K562 (cell line): ENCODE measurements around the gene CLASP1. TPM values are rescaled to one million over a fixed set of nuclear protein-coding genes. Genes with fewer than 3 reads are reported as not detected.

Source experiments
- ATAC-seq: fragments of 200-7000 bp; cut with Tn5 transposase; 3 replicates; pipeline ENCODE4 v1.9.1; 2020; ENCODE audit warnings: moderate library complexity
- BruUV-seq: library from RNA; stranded (reverse); fragments of 400-500 nt; replicated peaks from 2 replicates; lab custom pipeline; 2021; lab: Mats Ljungman, UMichigan
- CTCF ChIA-PET: fragments of 300-600 bp; formaldehyde crosslinking; extraction: SDS; loops from one replicate; lab custom pipeline; 2021; ENCODE audit warnings: low intra/inter-chr PET ratio; lab: Yijun Ruan, JAX
- POLR2A ChIA-PET: fragments of 300-600, 350-650 bp; sonication (Branson Sonifier 250); formaldehyde crosslinking; extraction: SDS; loops from one replicate; lab custom pipeline; 2021; ENCODE audit warnings: antibody characterized with exemption, inconsistent platforms; lab: Yijun Ruan, JAX
- DNase-seq, 4 experiments: peaks; one replicate each; pipeline versions ENCODE4 v3.0.0 to v3.0.0-alpha.2; 2011 to 2018; ENCODE audit warnings: low spot score in 3 of 4, mixed read lengths in 3 of 4; ENCODE audit errors: extremely low read depth in 1 of 4
- FAIRE-seq: peaks from 2 replicates; lab custom pipeline; 2011; peaks lifted over from hg19 to GRCh38; lab: Jason Lieb, UNC
- H2AFZ ChIP-seq: 2 replicates; pipeline ENCODE4 v1.6.0; 2011; ENCODE audit warnings: low read depth, low read length, control low read depth, inconsistent platforms
- H3K27ac ChIP-seq: fragments of 200-600 bp; 3 replicates; pipeline ENCODE4 v1.8.0; 2011; ENCODE audit warnings: low read depth, mild to moderate bottlenecking, control low read depth, inconsistent platforms, low read length, moderate library complexity, mixed read lengths; ENCODE audit errors: extremely low read depth
- H3K27me3 ChIP-seq, 2 experiments: fragments of 300-600 bp in 1 of 2; 2 replicates in 1 of 2; 3 replicates in 1 of 2; pipeline versions ENCODE4 v1.6.0 to v1.8.0; 2011; ENCODE audit warnings: inconsistent platforms in 2 of 2, low read length in 2 of 2, mild to moderate bottlenecking in 1 of 2, mixed read lengths in 1 of 2, moderate library complexity in 1 of 2; ENCODE audit not compliant: control insufficient read depth in 2 of 2, insufficient read depth in 2 of 2
- H3K36me3 ChIP-seq: fragments of 300-600 bp; 3 replicates; pipeline ENCODE4 v1.8.0; 2011; ENCODE audit warnings: mild to moderate bottlenecking, low read length, inconsistent platforms; ENCODE audit not compliant: control insufficient read depth, insufficient read depth
- H3K4me1 ChIP-seq, 2 experiments: fragments of 200-600 bp in 1 of 2; replicated peaks in 1 of 2; 2 replicates in 1 of 2; 3 replicates in 1 of 2; pipeline versions ENCODE4 v1.5.1 to v1.8.0; 2011; ENCODE audit warnings: inconsistent platforms in 2 of 2, low read length in 2 of 2, mild to moderate bottlenecking in 1 of 2, mixed read lengths in 1 of 2, moderate library complexity in 1 of 2; ENCODE audit not compliant: control insufficient read depth in 2 of 2, insufficient read depth in 2 of 2
- H3K4me2 ChIP-seq: 2 replicates; pipeline ENCODE4 v1.6.1; 2011; ENCODE audit warnings: low read length, control low read depth, inconsistent platforms, mixed read lengths; ENCODE audit not compliant: insufficient read depth
- H3K4me3 ChIP-seq: fragments of 200-600 bp; sonication (generic), shearing (Covaris generic); 2 replicates; pipeline ENCODE4 v1.5.1; 2016; ENCODE audit warnings: control low read depth, inconsistent platforms
- H3K79me2 ChIP-seq: fragments of 200-600 bp; 3 replicates; pipeline ENCODE4 v1.8.0; 2011; ENCODE audit warnings: low read length, inconsistent platforms; ENCODE audit not compliant: control insufficient read depth, insufficient read depth
- H3K9ac ChIP-seq, 2 experiments: 2 replicates each; pipeline versions ENCODE4 v1.6.0 to v1.6.1; 2011; ENCODE audit warnings: low read depth in 2 of 2, low read length in 2 of 2, control low read depth in 1 of 2, inconsistent platforms in 1 of 2, mild to moderate bottlenecking in 1 of 2, mixed read lengths in 1 of 2; ENCODE audit not compliant: insufficient read depth in 1 of 2
- H3K9me1 ChIP-seq: one replicate; pipeline ENCODE4 v1.6.0; 2011; ENCODE audit warnings: inconsistent platforms, mild to moderate bottlenecking, low read length, moderate library complexity; ENCODE audit not compliant: control insufficient read depth, insufficient read depth
- H3K9me3 ChIP-seq: replicated peaks from 2 replicates; pipeline ENCODE4 v1.5.1; 2011; ENCODE audit warnings: low read depth, low read length, inconsistent platforms; ENCODE audit not compliant: control insufficient read depth, insufficient read depth
- H4K20me1 ChIP-seq: replicated peaks from 2 replicates; pipeline ENCODE4 v1.6.1; 2011; ENCODE audit warnings: low read length, inconsistent platforms, mixed read lengths; ENCODE audit not compliant: control insufficient read depth, insufficient read depth
- CBFA2T3 ChIP-seq: fragments of 450-650 bp; IDR thresholded peaks from 2 replicates; pipeline ENCODE4 v1.6.1; 2017
- CC2D1A ChIP-seq: fragments of 450-650 bp; IDR thresholded peaks from 2 replicates; pipeline ENCODE4 v1.6.1; 2017; ENCODE audit warnings: mild to moderate bottlenecking
- MBD2 ChIP-seq: sonication (generic); IDR thresholded peaks from 2 replicates; pipeline ENCODE4 v1.6.1; 2016; ENCODE audit warnings: low read depth, borderline replicate concordance
- PML ChIP-seq: IDR thresholded peaks from 2 replicates; pipeline ENCODE4 v1.6.1; 2012; ENCODE audit warnings: low read length, inconsistent platforms
- SRSF7 ChIP-seq: fragments of 200-400 bp; formaldehyde crosslinking; optimal IDR thresholded peaks from 2 replicates; pipeline ENCODE3; 2017; ENCODE audit warnings: mild to moderate bottlenecking, low read depth, low read length
- ZBTB11 ChIP-seq, 3 experiments: fragments of 200-800 bp in 1 of 3; fragments of 250-450 bp in 1 of 3; fragments of 450-650 bp in 1 of 3; sonication (Bioruptor Pico) in 1 of 3; sonication (Bioruptor generic) in 1 of 3; formaldehyde crosslinking in 1 of 3; IDR thresholded peaks; 2 replicates each; pipeline versions ENCODE4 v1.6.1 to v1.8.0; 2016 to 2022; ENCODE audit warnings: mild to moderate bottlenecking in 2 of 3, missing genetic modification characterization in 2 of 3, missing compliant biosample characterization in 1 of 3, moderate library complexity in 1 of 3
- WGBS: fragments of 100-300 bp; shearing (Covaris generic); methylation state at CpG from one replicate; pipeline ENCODE4 v1.1.6; 2016; ENCODE audit warnings: low coverage, mixed read lengths; ENCODE audit not compliant: insufficient coverage; ENCODE audit errors: missing lambda C conversion rate; 5-methylcytosine and 5-hydroxymethylcytosine counted together
- in situ Hi-C: fragments of 300-500 bp; cut with MboI; formaldehyde crosslinking; loops from 4 replicates; pipeline ENCODE4 v1.15.0; 2018; ENCODE audit warnings: inconsistent platforms, mixed read lengths
- intact Hi-C: fragments of 100-400 bp; cut with micrococcal nuclease; formaldehyde crosslinking; loops from 2 replicates; pipeline ENCODE4 v1.14.2; 2022
- polyA plus RNA-seq, 8 experiments: library from polyadenylated mRNA; depleted of rRNA in 4 of 8; stranded (reverse) in 5 of 8; unstranded in 3 of 8; fragments of >200 nt; fragmentation: Nextera tagmentation in 2 of 8; fragmentation: Illumina TruSeq in 1 of 8; extraction: Ambion mirVana in 2 of 8; extraction: Trizol in 1 of 8; gene quantifications; 2 replicates each; pipeline versions ENCODE4 v1.2.1 to v1.2.3, GENCODE V29; 2011 to 2014; ENCODE audit warnings: inconsistent platforms in 1 of 8, missing spikeins in 1 of 8
- total RNA-seq, 7 experiments: library from RNA; depleted of rRNA in 6 of 7; stranded (reverse); fragments of >200 nt in 6 of 7; fragmentation: Illumina TruSeq in 2 of 7; extraction: Trizol in 2 of 7; gene quantifications; 2 replicates each; pipeline versions ENCODE4 v1.2.1 to v1.2.3, GENCODE V29; 2011 to 2021; ENCODE audit warnings: low replicate concordance in 1 of 7
- TF ChIP-seq, protein P1 (sequence below), 2 experiments: fragments of 450-650 bp; conservative IDR thresholded peaks; 2 replicates each; pipeline ENCODE4 v1.6.1; 2017; ENCODE audit warnings: mild to moderate bottlenecking in 2 of 2, moderate library complexity in 2 of 2

The CLASP1 gene
- total and polyA plus RNA-seq, 9 of the 15 experiments (the other 6 are each of a cell fraction or from before 2014, with no cell fraction given): 1.7 to 40.3 (median 20.7) TPM

- TF ChIP-seq, protein P1, sequence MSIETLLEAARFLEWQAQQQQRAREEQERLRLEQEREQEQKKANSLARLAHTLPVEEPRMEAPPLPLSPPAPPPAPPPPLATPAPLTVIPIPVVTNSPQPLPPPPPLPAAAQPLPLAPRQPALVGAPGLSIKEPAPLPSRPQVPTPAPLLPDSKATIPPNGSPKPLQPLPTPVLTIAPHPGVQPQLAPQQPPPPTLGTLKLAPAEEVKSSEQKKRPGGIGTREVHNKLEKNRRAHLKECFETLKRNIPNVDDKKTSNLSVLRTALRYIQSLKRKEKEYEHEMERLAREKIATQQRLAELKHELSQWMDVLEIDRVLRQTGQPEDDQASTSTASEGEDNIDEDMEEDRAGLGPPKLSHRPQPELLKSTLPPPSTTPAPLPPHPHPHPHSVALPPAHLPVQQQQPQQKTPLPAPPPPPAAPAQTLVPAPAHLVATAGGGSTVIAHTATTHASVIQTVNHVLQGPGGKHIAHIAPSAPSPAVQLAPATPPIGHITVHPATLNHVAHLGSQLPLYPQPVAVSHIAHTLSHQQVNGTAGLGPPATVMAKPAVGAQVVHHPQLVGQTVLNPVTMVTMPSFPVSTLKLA (conservative IDR thresholded peaks at IDR 0.05): peak; percentile 95 to 97
- TF ChIP-seq MBD2 (peak; percentile 78), PML (peak; percentile 94), SRSF7 (no peak), CC2D1A (peak; percentile 89; the same call in 1 of the 2 replicates)
Measured at GRCh38 chr2:121596221-121597080, 52.8 kb downstream of the CLASP1 start (continued).

- ATAC-seq (peak; percentile 33; the same call in 2 of the 3 replicates), DNase-seq (peak in 2 of 4 experiments; percentile 26 to 52), FAIRE-seq (peak; percentile 46)
- intact Hi-C loops: loop anchor here (5.0 kb wide), 2 partner anchors 102 to 122 kb away; no protein-coding TSS in a partner anchor
- no peaks in the 10 kb centered on the region for H3K9me3 ChIP-seq
- H3K79me2 ChIP-seq: peaks cover 60% of the 10 kb centered on the region
- H3K27ac ChIP-seq: peak overlapping the region; percentile 93
- H3K9me1 ChIP-seq: no peaks in the 10 kb centered on the region
- no TSS peak for BruUV-seq
- H3K4me3 ChIP-seq: no peak overlapping the region
- POLR2A ChIA-PET: interaction anchor here (0.6 to 2.4 kb wide), 6 partner anchors 10 to 957 kb away, joined by 3 to 18 read pairs (median 5); partner anchors contain the start of genes CLASP1 and RNU4ATAC
- no peaks in the 10 kb centered on the region for H3K27me3 ChIP-seq
- in situ Hi-C loops: loop anchor here (5.0 kb wide), 1 partner anchor 57 kb away; no protein-coding TSS in a partner anchor
- peaks cover 4% of the 10 kb centered on the region; the same call in 1 of the 3 replicates for H3K36me3 ChIP-seq
- peaks cover 0 to 35% of the 10 kb centered on the region in 2 experiments; a peak in 4 of 5 replicates for H3K4me1 ChIP-seq
- peak overlapping the region in 1 of 2 experiments; percentile 82; a peak in 2 of 4 replicates for H3K9ac ChIP-seq
- peak overlapping the region; percentile 24; the same call in 1 of the 2 replicates for H2AFZ ChIP-seq
- H3K4me2 ChIP-seq: peak overlapping the region; percentile 85
- CTCF ChIA-PET: no interaction called here
- no peaks in the 10 kb centered on the region for H4K20me1 ChIP-seq
- WGBS: 37% methylated on average over 6 of the region's 6 CpGs
- TF ChIP-seq CBFA2T3: peak; percentile 42; the same call in 1 of the 2 replicates
- TF ChIP-seq ZBTB11 (CRISPR knock-in tag; IDR thresholded peaks at IDR 0.05): peak in 2 of 3 experiments; percentile 36 to 83; a peak in 3 of 6 replicates
Measured at GRCh38 chr2:121595012-121595891, 54.0 kb downstream of the CLASP1 start.
